Measurements from ENCODE around the gene HOXA3.

The HOXA3 gene

GRCh38 chr7:27171325-27171636, 18.9 kb upstream of the HOXA3 start:
- TF ChIP-seq, protein P1, sequence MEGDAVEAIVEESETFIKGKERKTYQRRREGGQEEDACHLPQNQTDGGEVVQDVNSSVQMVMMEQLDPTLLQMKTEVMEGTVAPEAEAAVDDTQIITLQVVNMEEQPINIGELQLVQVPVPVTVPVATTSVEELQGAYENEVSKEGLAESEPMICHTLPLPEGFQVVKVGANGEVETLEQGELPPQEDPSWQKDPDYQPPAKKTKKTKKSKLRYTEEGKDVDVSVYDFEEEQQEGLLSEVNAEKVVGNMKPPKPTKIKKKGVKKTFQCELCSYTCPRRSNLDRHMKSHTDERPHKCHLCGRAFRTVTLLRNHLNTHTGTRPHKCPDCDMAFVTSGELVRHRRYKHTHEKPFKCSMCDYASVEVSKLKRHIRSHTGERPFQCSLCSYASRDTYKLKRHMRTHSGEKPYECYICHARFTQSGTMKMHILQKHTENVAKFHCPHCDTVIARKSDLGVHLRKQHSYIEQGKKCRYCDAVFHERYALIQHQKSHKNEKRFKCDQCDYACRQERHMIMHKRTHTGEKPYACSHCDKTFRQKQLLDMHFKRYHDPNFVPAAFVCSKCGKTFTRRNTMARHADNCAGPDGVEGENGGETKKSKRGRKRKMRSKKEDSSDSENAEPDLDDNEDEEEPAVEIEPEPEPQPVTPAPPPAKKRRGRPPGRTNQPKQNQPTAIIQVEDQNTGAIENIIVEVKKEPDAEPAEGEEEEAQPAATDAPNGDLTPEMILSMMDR (IDR thresholded peaks at IDR 0.05; ENCODE audit: low read depth, low read length) = no peak
- H3K4me3 ChIP-seq (ENCODE audit: low read depth, low read length) = no peak overlapping the region

GRCh38 chr7:27170426-27171324, 18.3 kb upstream of the HOXA3 start:
- no peak overlapping the region for H3K4me3 ChIP-seq (ENCODE audit: low read depth, low read length)

DNA sequence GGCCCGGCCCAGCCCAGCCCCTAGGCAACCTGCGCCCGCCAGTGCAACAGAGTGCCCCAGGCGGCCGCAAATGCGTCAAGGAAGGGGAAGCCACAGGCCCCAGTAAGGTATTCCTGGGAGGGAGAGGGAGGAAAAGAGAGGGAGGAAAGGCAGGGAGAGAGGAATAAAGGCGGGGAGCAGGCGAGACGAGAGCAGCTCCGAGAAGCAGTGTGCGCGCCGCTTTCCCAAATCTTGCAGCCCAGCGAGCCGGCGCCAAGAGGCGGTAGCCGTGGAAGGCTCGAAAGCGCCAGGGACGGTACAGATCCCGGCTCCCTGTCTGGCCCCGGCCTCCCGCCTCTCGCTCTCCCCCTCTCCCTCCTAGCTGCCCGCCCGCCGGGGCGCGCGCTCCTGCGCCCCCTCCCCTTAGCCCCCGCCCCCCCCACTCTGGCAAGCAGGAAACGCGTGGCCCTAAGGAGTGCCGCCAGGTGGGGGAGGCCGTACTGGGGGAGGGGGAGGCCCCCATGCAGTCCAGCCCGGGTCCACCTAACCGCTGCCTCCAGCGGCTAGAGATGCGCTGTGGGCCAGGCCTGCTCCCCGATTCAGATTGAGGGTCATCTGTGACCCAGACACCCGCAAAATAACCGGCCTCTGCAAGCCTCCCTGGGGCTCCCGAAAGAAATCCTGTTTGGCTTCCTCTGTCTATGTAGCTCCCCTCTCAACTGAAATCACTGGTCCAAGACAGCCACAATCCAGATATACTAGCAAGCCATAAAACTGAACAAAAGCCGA, 17.5 kb upstream of the HOXA3 start:
- TF ChIP-seq, protein P1 (IDR thresholded peaks at IDR 0.05; ENCODE audit: low read depth, low read length) = no peak
- no peak overlapping the region for H3K4me3 ChIP-seq (ENCODE audit: low read depth, low read length)

More at GRCh38 chr7:27170426-27171324, 18.3 kb upstream of the HOXA3 start:
- TF ChIP-seq, protein P1 (IDR thresholded peaks at IDR 0.05; ENCODE audit: low read depth, low read length) = no peak

- TF ChIP-seq, protein P1 (IDR thresholded peaks at IDR 0.05; ENCODE audit: low read depth, low read length) = no peak
- no peak overlapping the region for H3K4me3 ChIP-seq (ENCODE audit: low read depth, low read length)
Measured at GRCh38 chr7:27168265-27168947, 16.0 kb upstream of the HOXA3 start.

DNA sequence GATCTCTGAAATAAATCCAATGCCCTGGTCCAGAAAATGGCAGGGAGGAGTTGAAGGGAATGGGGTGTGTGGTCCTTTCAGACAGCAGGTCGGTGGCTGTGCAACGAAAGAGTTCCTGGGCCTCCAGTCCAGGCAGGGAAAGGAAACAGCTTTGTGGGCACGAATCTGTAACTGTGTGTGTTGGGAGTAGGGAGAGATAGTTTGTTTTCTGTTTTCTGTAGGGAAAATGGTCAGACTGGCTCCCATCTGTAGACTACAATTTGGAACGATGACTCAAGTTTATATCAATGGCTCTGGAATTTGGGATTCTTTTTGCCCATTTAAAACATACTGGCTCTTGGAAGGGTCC, 15.5 kb upstream of the HOXA3 start:
- H3K4me3 ChIP-seq (ENCODE audit: low read depth, low read length) = no peak overlapping the region
- TF ChIP-seq, protein P1 (IDR thresholded peaks at IDR 0.05; ENCODE audit: low read depth, low read length) = no peak

DNA sequence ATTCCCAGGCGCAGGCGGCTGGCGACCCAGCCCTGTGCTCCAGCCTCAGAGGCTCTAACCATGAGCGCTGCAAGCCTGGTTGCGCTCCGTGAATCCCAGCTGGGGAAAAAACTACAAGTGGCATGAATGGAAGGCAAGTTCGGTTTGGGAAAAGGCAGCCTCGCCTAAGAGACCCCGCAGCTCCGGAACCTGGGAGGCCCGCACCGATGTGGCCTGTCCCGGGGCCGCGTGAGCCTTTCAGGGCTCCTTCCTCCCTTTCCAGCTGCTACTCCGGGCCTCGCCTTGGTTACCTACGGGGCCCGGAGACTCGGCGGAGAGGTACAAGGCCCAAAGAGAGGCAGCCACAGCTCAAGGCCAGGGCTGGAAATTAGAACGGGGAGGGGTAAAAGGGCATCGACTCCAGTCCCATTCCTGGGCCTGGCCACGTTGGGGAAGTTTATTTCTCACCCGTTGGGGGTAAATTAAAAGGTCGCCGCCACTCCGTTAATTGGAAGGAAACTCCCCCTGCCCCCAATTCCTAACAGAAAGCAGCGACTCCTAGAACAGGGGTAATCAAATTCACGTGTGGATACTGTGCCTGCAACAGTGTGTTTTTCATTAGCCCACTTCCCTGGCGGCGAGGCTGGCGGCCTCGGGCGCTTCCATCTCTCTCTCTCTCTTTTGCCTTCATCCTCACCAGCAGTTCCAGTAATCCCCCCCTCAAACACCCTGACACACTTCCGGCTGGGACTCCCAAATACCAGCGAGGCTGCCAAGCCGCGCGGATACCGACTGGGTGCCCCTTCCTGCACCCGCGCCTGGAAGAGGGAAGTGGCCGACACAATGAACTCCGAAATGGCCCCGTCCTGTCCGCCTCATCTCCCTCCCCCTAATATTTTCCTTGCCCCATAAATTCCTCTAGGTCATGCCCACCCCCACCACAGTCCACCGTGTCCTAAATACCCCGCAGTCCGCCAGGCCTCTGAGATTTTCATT, 14.4 kb upstream of the HOXA3 start:
- H3K4me3 ChIP-seq (ENCODE audit: low read depth, low read length) = no peak overlapping the region
- TF ChIP-seq, protein P1 (IDR thresholded peaks at IDR 0.05; ENCODE audit: low read depth, low read length) = no peak

Data from WI38 (cell line).